ENCODE results near the gene DDR1. TPM values are rescaled to one million over a fixed set of nuclear protein-coding genes. Genes with fewer than 3 reads are reported as not detected.
"Not testable (repeated sequence)": the region's sequence is repeated elsewhere in the genome, so short reads cannot be mapped to it uniquely, and the experiment has no call there.

DDR1 gene
- total RNA-seq, 1 donor from 2014 or later, result 146 TPM

- no peak for DNase-seq (ENCODE audit: extremely low spot score, unreplicated experiment)
- peaks cover 24% of the 10 kb centered on the region for H3K4me1 Mint-ChIP-seq (ENCODE audit: unreplicated experiment)
- peak; percentile 78 for TF ChIP-seq CTCF (IDR thresholded peaks at IDR 0.05)
Measured at GRCh38 chr6:30915591-30915946, 31.2 kb downstream of the DDR1 start.

GRCh38 chr6:30917041-30917440 lies 32.7 kb downstream of the DDR1 start:
- Mint-ChIP-seq H3K36me3 (ENCODE audit: unreplicated experiment) (peaks cover 25% of the 10 kb centered on the region), H3K4me1 (ENCODE audit: unreplicated experiment) (peaks cover 24% of the 10 kb centered on the region), H3K27ac (ENCODE audit: unreplicated experiment) (no peak overlapping the region), H3K27me3 (ENCODE audit: unreplicated experiment) (no peaks in the 10 kb centered on the region), H3K4me3 (ENCODE audit: unreplicated experiment) (no peak overlapping the region), H3K9me3 (ENCODE audit: unreplicated experiment) (no peaks in the 10 kb centered on the region)
- no peak for TF ChIP-seq CTCF (IDR thresholded peaks at IDR 0.05)
- DNase-seq (ENCODE audit: extremely low spot score, unreplicated experiment), result no peak

More at GRCh38 chr6:30915591-30915946, 31.2 kb downstream of the DDR1 start:
- Mint-ChIP-seq H3K27me3 (ENCODE audit: unreplicated experiment) (no peaks in the 10 kb centered on the region), H3K4me3 (ENCODE audit: unreplicated experiment) (peak overlapping the region; percentile 54), H3K27ac (ENCODE audit: unreplicated experiment) (peak overlapping the region; percentile 39), H3K36me3 (ENCODE audit: unreplicated experiment) (peaks cover 29% of the 10 kb centered on the region), H3K9me3 (ENCODE audit: unreplicated experiment) (no peaks in the 10 kb centered on the region)

GRCh38 chr6:30917487-30917886 lies 33.2 kb downstream of the DDR1 start:
- peaks cover 24% of the 10 kb centered on the region for H3K4me1 Mint-ChIP-seq (ENCODE audit: unreplicated experiment)
- TF ChIP-seq CTCF (IDR thresholded peaks at IDR 0.05), result no peak
- H3K27me3 Mint-ChIP-seq (ENCODE audit: unreplicated experiment), result no peaks in the 10 kb centered on the region
- no peak overlapping the region for H3K4me3 Mint-ChIP-seq (ENCODE audit: unreplicated experiment)
- no peaks in the 10 kb centered on the region for H3K9me3 Mint-ChIP-seq (ENCODE audit: unreplicated experiment)
- H3K36me3 Mint-ChIP-seq (ENCODE audit: unreplicated experiment), result peaks cover 25% of the 10 kb centered on the region
- no peak for DNase-seq (ENCODE audit: extremely low spot score, unreplicated experiment)
- no peak overlapping the region for H3K27ac Mint-ChIP-seq (ENCODE audit: unreplicated experiment)

GRCh38 chr6:30918670-30919069 lies 34.4 kb downstream of the DDR1 start:
- Mint-ChIP-seq H3K27ac (ENCODE audit: unreplicated experiment) (no peak overlapping the region), H3K9me3 (ENCODE audit: unreplicated experiment) (no peaks in the 10 kb centered on the region), H3K4me3 (ENCODE audit: unreplicated experiment) (no peak overlapping the region), H3K4me1 (ENCODE audit: unreplicated experiment) (peaks cover 18% of the 10 kb centered on the region), H3K27me3 (ENCODE audit: unreplicated experiment) (no peaks in the 10 kb centered on the region), H3K36me3 (ENCODE audit: unreplicated experiment) (peaks cover 34% of the 10 kb centered on the region)
- no peak for DNase-seq (ENCODE audit: extremely low spot score, unreplicated experiment)
- no peak for TF ChIP-seq CTCF (IDR thresholded peaks at IDR 0.05)

GRCh38 chr6:30922447-30922852 lies 38.1 kb downstream of the DDR1 start:
- DNase-seq (ENCODE audit: extremely low spot score, unreplicated experiment), result no peak
- H3K4me1 Mint-ChIP-seq (ENCODE audit: unreplicated experiment), result no peaks in the 10 kb centered on the region
- H3K4me3 Mint-ChIP-seq (ENCODE audit: unreplicated experiment), result no peak overlapping the region
- no peak for TF ChIP-seq CTCF (IDR thresholded peaks at IDR 0.05)
- no peaks in the 10 kb centered on the region for H3K9me3 Mint-ChIP-seq (ENCODE audit: unreplicated experiment)
- no peaks in the 10 kb centered on the region for H3K27me3 Mint-ChIP-seq (ENCODE audit: unreplicated experiment)
- no peak overlapping the region for H3K27ac Mint-ChIP-seq (ENCODE audit: unreplicated experiment)
- H3K36me3 Mint-ChIP-seq (ENCODE audit: unreplicated experiment), result peaks cover 37% of the 10 kb centered on the region

- not testable (repeated sequence) for H3K27ac Mint-ChIP-seq (ENCODE audit: unreplicated experiment); DNase-seq (ENCODE audit: extremely low spot score, unreplicated experiment); H3K9me3 Mint-ChIP-seq (ENCODE audit: unreplicated experiment); H3K4me1 Mint-ChIP-seq (ENCODE audit: unreplicated experiment); H3K4me3 Mint-ChIP-seq (ENCODE audit: unreplicated experiment); H3K27me3 Mint-ChIP-seq (ENCODE audit: unreplicated experiment)
- peaks cover 50% of the 10 kb centered on the region for H3K36me3 Mint-ChIP-seq (ENCODE audit: unreplicated experiment)
Measured at GRCh38 chr6:30924040-30924627, 39.8 kb downstream of the DDR1 start.
